Esophagus (tissue), 2 donors: Measurements from ENCODE around the gene KIAA0319L. TPM values are rescaled to one million over a fixed set of nuclear protein-coding genes. Genes with fewer than 3 reads are reported as not detected.

Experiments
- H3K27ac ChIP-seq, 2 donors: one replicate each; pipeline ENCODE4 v1.5.1; 2013; ENCODE audit warnings: low read depth in 2 of 2, mild to moderate bottlenecking in 2 of 2, inconsistent platforms in 1 of 2, low read length in 1 of 2, moderate library complexity in 1 of 2
- H3K27me3 ChIP-seq, 2 donors: one replicate each; pipeline ENCODE4 v1.6.1; 2013; ENCODE audit warnings: low read length in 2 of 2, control low read depth in 1 of 2, mild to moderate bottlenecking in 1 of 2; ENCODE audit not compliant: insufficient read depth in 2 of 2, control insufficient read depth in 1 of 2
- H3K36me3 ChIP-seq, 2 donors: one replicate each; pipeline ENCODE4 v1.6.1; 2013; ENCODE audit warnings: low read length in 1 of 2; ENCODE audit not compliant: control insufficient read depth in 2 of 2, insufficient read depth in 2 of 2
- H3K4me1 ChIP-seq, 2 donors: one replicate each; pipeline ENCODE4 v1.6.1; 2013; ENCODE audit warnings: low read length in 1 of 2; ENCODE audit not compliant: control insufficient read depth in 2 of 2, insufficient read depth in 2 of 2
- H3K4me3 ChIP-seq, 2 donors: one replicate each; pipeline ENCODE4 v1.5.1; 2013; ENCODE audit warnings: low read length in 2 of 2, mild to moderate bottlenecking in 2 of 2, low read depth in 1 of 2, moderate library complexity in 1 of 2
- H3K9me3 ChIP-seq, 2 donors: one replicate each; pipeline ENCODE4 v1.6.1; 2013; ENCODE audit warnings: mild to moderate bottlenecking in 2 of 2, low read depth in 1 of 2, low read length in 1 of 2, moderate library complexity in 1 of 2; ENCODE audit not compliant: control insufficient read depth in 2 of 2, insufficient read depth in 1 of 2
- WGBS, 2 donors: extraction: QIAGEN DNeasy Blood & Tissue Kit; methylation state at CpG; one replicate each; pipeline ENCODE4 v1.1.7; 2013; 5-methylcytosine and 5-hydroxymethylcytosine counted together
- polyA plus RNA-seq, 2 donors: library from polyadenylated mRNA; stranded (reverse); fragments of 200-250 nt; gene quantifications; one replicate each; pipeline ENCODE4 v1.2.3, GENCODE V29; 2013
- donor health status: healthy with polysubstance abuse.
- donor health status: Bipolar disorder and iron deficiency.

Gene KIAA0319L
- polyA plus RNA-seq: 10 to 100 TPM; 12.8 to 16.7 TPM

DNA sequence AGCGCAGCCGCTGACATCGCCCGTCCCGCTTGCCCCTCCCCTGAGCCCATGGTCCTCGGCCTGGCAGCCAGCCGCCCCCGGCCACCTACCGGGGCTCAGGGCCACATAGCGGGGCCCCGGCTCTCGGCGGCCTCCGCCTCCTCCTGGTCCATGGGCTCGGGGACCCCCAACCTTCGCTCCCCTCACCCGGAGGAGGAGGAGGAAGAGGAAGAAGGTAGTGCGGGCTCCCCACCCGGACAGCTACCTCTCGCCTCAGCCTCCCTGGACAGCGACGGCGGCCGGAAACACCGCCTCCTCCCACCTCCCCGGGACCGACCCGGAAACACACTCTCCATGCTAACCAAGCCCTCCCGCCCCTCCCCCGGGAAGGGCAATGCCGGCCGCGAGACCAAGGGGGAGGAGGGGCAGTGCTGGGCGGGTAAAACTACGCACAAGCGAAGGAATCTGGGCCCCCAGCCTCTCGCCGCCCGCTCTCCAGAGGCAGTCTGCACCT, at the start of gene KIAA0319L:
Gene KIAA0319L, minus strand, starts transcription at position 286 of the 493 bp plus-strand sequence. CDS start 2,912 bp downstream, outside the sequence.
- WGBS, 2 donors: 1 to 2% methylated on average over 24 to 39 of the region's 39 CpGs
- no peaks in the 10 kb centered on the region for H3K27me3 ChIP-seq
- H3K4me3 ChIP-seq: peak within 1 kb of the TSS; percentile 83 to 94
- peaks cover 12 to 14% of the 10 kb centered on the region in 2 donors for H3K4me1 ChIP-seq
- no peaks in the 10 kb centered on the region for H3K9me3 ChIP-seq
- H3K36me3 ChIP-seq: peaks cover under 1 to 2% of the 10 kb centered on the region in 2 donors
- peak within 1 kb of the TSS; percentile 95 to 97 for H3K27ac ChIP-seq

DNA sequence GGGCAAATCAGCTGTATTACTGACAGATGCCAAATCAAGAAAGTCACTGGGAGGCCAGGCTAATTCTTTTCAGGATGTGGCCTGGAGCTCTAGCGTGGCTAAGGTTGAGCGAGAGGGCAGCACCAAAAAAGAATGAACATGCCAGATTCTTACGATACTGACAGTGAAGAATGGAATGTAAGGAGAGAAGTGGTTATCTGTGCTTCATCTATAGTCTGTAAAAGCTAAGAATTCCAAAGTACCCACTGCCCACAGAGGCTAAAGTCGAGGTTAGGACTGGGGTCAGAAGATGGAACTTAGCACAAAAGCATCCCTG, 48.6 kb upstream of the KIAA0319L start:
- no peak overlapping the region for H3K27ac ChIP-seq
- H3K4me1 ChIP-seq: no peaks in the 10 kb centered on the region
- WGBS, 2 donors: 74 to 84% methylated on average over 4 of the region's 4 CpGs
- H3K4me3 ChIP-seq: no peak overlapping the region
- no peaks in the 10 kb centered on the region for H3K9me3 ChIP-seq
- no peaks in the 10 kb centered on the region for H3K27me3 ChIP-seq
- peaks cover 3 to 23% of the 10 kb centered on the region in 2 donors for H3K36me3 ChIP-seq

DNA sequence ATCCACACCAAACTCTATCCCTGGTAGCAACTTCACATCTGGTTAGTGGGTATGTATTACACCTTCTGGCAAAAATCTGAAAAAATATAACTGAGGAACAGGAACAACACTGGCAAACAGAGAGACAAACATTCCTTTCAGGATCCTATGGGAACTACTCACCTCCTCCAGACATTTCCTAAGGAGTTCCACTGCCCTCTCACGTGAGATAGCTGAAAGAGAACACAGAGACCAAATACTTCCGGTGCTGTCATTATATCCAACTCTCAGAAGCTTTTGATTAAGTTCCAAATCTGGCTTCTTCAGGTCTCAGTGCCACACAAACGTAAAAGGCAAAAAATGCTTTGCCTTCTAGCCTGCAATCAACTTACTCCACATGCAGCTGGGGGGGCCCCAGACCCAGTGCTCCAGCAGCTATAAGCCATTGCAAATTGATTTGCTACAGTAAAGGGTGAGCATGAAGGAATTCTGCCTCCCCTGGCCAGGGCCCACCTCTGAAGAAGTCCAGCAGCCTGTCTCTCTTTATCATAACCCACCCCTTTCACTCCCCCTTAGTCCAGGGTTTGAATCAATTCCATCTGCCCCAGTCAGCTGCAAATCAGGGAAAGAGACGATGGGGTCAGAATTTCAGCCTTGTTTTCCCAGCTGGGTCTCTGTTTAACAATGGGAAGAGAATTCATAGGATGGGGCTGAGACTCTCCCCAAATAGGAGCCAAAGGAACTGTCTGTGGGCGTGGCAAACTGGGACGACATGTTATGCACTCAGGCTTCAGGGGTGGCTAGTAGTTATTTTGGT, 48.1 kb upstream of the KIAA0319L start:
- WGBS, 2 donors: 80 to 86% methylated on average over 6 of the region's 6 CpGs
- Histone ChIP-seq H3K4me3 (no peak overlapping the region), H3K36me3 (peaks cover 3 to 21% of the 10 kb centered on the region in 2 donors), H3K9me3 (no peaks in the 10 kb centered on the region), H3K27me3 (no peaks in the 10 kb centered on the region), H3K27ac (no peak overlapping the region), H3K4me1 (no peaks in the 10 kb centered on the region)

DNA sequence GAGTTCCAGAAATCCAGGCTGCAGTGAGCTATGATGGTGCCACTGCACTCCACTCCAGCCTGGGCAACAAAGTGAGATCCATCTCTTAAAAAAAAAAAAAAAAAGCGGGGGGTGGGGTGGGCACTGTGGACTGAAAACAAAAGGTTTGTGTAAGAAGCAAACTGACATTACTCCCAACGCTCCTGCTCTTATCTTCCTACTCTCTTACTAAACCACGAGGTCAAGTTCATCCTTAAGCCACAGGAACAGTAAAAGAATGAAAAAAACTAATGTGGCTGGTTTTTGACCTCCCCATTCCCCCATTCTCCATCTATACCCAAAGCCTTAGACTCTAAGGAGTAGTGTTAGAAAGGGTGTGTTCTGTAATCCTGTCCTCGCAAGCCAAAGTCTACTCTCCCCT, 46.7 kb upstream of the KIAA0319L start:
- Histone ChIP-seq H3K27me3 (no peaks in the 10 kb centered on the region), H3K4me3 (no peak overlapping the region), H3K9me3 (no peaks in the 10 kb centered on the region), H3K27ac (no peak overlapping the region), H3K36me3 (peaks cover 5 to 15% of the 10 kb centered on the region in 2 donors), H3K4me1 (no peaks in the 10 kb centered on the region)
- WGBS, 2 donors: 88 to 90% methylated on average over 4 of the region's 4 CpGs

DNA sequence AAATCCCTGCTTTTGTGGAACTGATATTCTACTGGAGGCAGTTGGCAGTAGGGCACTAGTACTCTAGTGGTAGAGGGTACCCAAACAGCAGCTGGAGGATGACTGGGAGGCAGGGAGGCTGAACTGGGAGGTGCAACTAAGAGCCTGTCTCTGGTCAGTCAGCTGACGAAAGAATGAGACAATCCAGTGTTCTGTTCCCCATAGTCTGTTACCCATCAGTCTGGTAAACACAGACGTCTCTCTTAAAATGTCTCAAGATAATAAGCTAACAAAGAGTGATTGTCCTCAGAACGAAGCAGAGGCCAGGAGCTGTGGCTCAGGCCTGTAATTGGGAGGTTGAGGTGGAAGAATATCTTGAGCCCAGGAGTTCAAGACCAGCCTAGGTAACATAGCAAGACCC, 46.3 kb upstream of the KIAA0319L start:
- no peak overlapping the region for H3K4me3 ChIP-seq
- no peaks in the 10 kb centered on the region for H3K9me3 ChIP-seq
- no peaks in the 10 kb centered on the region for H3K4me1 ChIP-seq
- no peak overlapping the region for H3K27ac ChIP-seq
- H3K27me3 ChIP-seq: no peaks in the 10 kb centered on the region
- H3K36me3 ChIP-seq: peaks cover 5 to 17% of the 10 kb centered on the region in 2 donors
- 78 to 84% methylated on average over 3 of the region's 3 CpGs for WGBS, 2 donors

DNA sequence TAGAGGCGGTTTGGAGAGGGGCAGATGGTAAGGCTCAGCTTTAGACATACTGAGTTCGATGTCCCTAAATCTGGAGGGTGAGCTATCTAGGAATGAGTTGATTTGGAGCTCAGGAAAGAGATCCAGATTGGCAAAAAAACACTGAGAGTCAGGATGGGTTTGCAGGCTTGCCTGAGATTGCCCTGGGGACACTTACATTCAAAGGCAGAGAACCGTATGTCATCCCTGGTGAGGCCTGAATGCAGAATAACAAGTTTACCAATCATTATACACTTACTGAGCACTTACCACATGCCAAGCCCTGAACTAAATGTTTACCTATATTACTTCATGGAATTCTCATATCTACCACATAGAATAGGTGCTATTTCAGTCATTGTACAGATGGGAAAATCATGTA, 43.4 kb upstream of the KIAA0319L start:
- peaks cover 5 to 19% of the 10 kb centered on the region in 2 donors for H3K36me3 ChIP-seq
- no peaks in the 10 kb centered on the region for H3K27me3 ChIP-seq
- H3K4me1 ChIP-seq: no peaks in the 10 kb centered on the region
- WGBS, 2 donors: 85 to 87% methylated on average over 3 of the region's 3 CpGs
- no peak overlapping the region for H3K27ac ChIP-seq
- H3K4me3 ChIP-seq: no peak overlapping the region
- no peaks in the 10 kb centered on the region for H3K9me3 ChIP-seq

DNA sequence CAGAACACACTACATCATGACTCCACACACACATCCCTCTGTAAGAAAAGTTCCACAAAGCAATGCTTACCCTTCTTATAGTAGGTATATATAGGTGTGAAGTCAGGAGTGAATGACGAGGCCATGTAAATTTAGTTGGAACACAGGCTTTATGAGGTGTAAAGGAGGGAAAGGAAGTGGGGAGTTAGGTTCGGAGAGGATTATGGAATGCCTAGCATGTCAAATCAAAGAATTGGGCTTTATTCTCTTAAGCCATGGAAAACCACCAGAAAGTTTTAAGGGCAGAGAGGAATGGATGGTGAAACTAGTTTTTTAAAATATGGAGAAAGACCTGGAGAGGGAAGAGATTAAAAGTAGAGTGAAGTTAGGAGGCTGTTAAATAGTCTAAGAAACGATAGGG, 42.2 kb upstream of the KIAA0319L start:
- Histone ChIP-seq H3K27ac (no peak overlapping the region), H3K27me3 (no peaks in the 10 kb centered on the region), H3K36me3 (peaks cover 2 to 15% of the 10 kb centered on the region in 2 donors), H3K9me3 (no peaks in the 10 kb centered on the region), H3K4me1 (no peaks in the 10 kb centered on the region), H3K4me3 (no peak overlapping the region)
- WGBS, 2 donors: 86 to 94% methylated on average over 3 of the region's 3 CpGs

DNA sequence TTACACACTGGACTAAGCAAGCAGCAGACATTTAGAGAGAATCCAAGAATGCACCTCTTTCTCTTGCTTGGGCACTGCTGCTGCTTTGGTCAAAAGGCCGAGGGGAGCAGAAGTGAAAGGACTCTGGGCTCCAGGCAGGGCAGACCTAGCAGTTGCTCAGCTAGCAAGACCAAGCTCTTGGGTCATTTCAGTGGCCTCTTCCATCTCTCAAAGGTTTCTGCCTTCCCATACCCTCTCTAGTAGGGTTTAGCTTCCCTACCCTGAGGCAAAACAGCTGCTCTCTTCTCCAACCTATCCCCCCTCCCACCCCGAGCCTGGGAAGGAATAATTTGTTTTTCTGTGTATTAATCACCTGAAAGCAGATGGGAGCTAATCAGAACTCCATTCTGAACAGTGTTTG, 41.7 kb upstream of the KIAA0319L start:
- no peak overlapping the region for H3K27ac ChIP-seq
- no peaks in the 10 kb centered on the region for H3K4me1 ChIP-seq
- H3K9me3 ChIP-seq: no peaks in the 10 kb centered on the region
- 60 to 75% methylated on average over 2 of the region's 2 CpGs for WGBS, 2 donors
- H3K36me3 ChIP-seq: peaks cover 2 to 11% of the 10 kb centered on the region in 2 donors
- no peak overlapping the region for H3K4me3 ChIP-seq
- H3K27me3 ChIP-seq: no peaks in the 10 kb centered on the region

DNA sequence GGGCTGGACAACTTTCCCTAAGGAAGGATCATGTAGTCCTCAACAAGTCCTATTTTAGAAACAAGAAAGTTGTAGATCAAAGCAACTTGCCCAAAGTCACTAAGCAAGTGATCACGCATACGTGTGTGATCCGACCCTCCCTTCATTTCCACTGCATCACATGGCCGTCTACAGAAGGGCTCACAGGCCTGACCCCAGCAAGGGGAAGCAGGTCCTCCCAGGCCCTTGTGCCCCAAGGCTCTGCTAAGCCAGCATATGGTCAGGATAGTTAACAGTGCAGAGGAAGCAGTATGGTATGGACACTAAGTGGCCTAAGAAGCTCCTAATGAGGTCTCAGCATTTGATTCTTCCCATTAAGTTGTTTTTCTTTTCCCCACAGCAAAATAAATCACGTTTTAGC, 40.7 kb upstream of the KIAA0319L start:
- H3K36me3 ChIP-seq: peaks cover 2 to 5% of the 10 kb centered on the region in 2 donors
- whole genome bisulfite sequencing, 2 donors: 87 to 88% methylated on average over 5 of the region's 5 CpGs
- peaks cover 0 to 2% of the 10 kb centered on the region in 2 donors for H3K4me1 ChIP-seq

DNA sequence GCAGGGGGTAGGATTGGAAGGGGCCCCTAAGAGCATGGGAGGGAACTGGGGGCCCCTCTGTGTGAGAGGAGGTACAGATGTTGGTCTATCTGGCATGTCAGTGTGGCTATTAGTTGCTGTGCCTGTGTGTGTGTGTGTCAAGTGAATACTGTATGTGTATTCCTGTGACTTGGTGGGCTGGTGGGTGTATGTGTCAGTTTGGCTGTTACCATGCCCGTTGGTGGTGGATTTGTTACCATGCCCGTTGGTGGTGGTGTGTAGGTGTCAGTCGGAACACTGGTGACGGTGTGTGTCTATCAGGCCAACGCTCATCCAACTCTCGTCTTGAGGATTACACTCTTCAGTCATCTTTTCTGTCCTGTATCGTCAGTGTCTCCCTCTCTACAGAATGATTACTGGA, 38.5 kb upstream of the KIAA0319L start:
- no peaks in the 10 kb centered on the region for H3K9me3 ChIP-seq
- peaks cover 2 to 12% of the 10 kb centered on the region in 2 donors for H3K36me3 ChIP-seq
- peaks cover 0 to 2% of the 10 kb centered on the region in 2 donors for H3K4me1 ChIP-seq
- H3K27ac ChIP-seq: no peak overlapping the region
- no peaks in the 10 kb centered on the region for H3K27me3 ChIP-seq
- 91 to 93% methylated on average over 7 of the region's 7 CpGs for WGBS, 2 donors
- H3K4me3 ChIP-seq: no peak overlapping the region

More for the DNA sequence above, 40.7 kb upstream of the KIAA0319L start:
- H3K27me3 ChIP-seq: no peaks in the 10 kb centered on the region
- no peak overlapping the region for H3K27ac ChIP-seq
- H3K9me3 ChIP-seq: no peaks in the 10 kb centered on the region
- no peak overlapping the region for H3K4me3 ChIP-seq
